Lung (tissue), 12 donors: ENCODE measurements around the gene LEPR. TPM values are rescaled to one million over a fixed set of nuclear protein-coding genes. Genes with fewer than 3 reads are reported as not detected.

Experiments
- ATAC-seq: fragments of 200-7000 bp; cut with Tn5 transposase; one replicate; pipeline ENCODE4 v1.9.1; 2020; ENCODE audit warnings: moderate number of reproducible peaks; ENCODE audit not compliant: insufficient read depth, low FRiP score
- DNase-seq, 3 donors: peaks; one replicate each; pipeline ENCODE4 v3.0.0-alpha.2; 2013 to 2017
- H3K27ac ChIP-seq, 2 donors: one replicate each; pipeline ENCODE4 v1.5.1; 2013; ENCODE audit warnings: mild to moderate bottlenecking in 2 of 2, moderate library complexity in 2 of 2, control low read depth in 1 of 2, inconsistent platforms in 1 of 2, low read depth in 1 of 2, low read length in 1 of 2
- H3K27me3 ChIP-seq, 3 donors: one replicate each; pipeline ENCODE4 v1.5.1; 2013; ENCODE audit warnings: low read length in 2 of 3; ENCODE audit not compliant: control insufficient read depth in 3 of 3, insufficient read depth in 3 of 3
- H3K36me3 ChIP-seq, 4 donors: one replicate each; pipeline ENCODE4 v1.5.1; 2013; ENCODE audit warnings: low read length in 4 of 4, mild to moderate bottlenecking in 1 of 4, moderate library complexity in 1 of 4; ENCODE audit not compliant: control insufficient read depth in 4 of 4, insufficient read depth in 4 of 4
- H3K4me1 ChIP-seq, 5 donors: one replicate each; pipeline ENCODE4 v1.5.1; 2013; ENCODE audit warnings: low read length in 5 of 5, mild to moderate bottlenecking in 2 of 5, moderate library complexity in 1 of 5; ENCODE audit not compliant: control insufficient read depth in 5 of 5, insufficient read depth in 5 of 5
- H3K4me3 ChIP-seq: one replicate; pipeline ENCODE4 v1.5.1; 2013; ENCODE audit warnings: mild to moderate bottlenecking, control low read depth, moderate library complexity
- H3K9ac ChIP-seq, 2 donors: one replicate each; pipeline ENCODE4 v1.5.1; 2013; ENCODE audit warnings: low read length in 2 of 2, control low read depth in 1 of 2; ENCODE audit not compliant: insufficient read depth in 1 of 2
- H3K9me3 ChIP-seq, 4 donors: one replicate each; pipeline ENCODE4 v1.5.1; 2013; ENCODE audit warnings: low read length in 3 of 4, mild to moderate bottlenecking in 1 of 4, moderate library complexity in 1 of 4; ENCODE audit not compliant: control insufficient read depth in 4 of 4, insufficient read depth in 3 of 4
- CTCF ChIP-seq: IDR thresholded peaks from 2 replicates; pipeline ENCODE4 v1.5.1; 2012; ENCODE audit warnings: mild to moderate bottlenecking; ENCODE audit errors: control extremely low read depth, extremely low read depth
- WGBS, 2 donors: extraction: QIAGEN DNeasy Blood & Tissue Kit; methylation state at CpG; one replicate each; pipeline ENCODE4 v1.1.7; 2013; 5-methylcytosine and 5-hydroxymethylcytosine counted together
- polyA plus RNA-seq, 2 donors: library from polyadenylated mRNA; stranded (reverse); fragments of 200-250 nt; gene quantifications; one replicate each; pipeline ENCODE4 v1.2.1, GENCODE V29; 2013
- total RNA-seq, 2 donors: library from RNA; depleted of rRNA in 1 of 2; stranded (reverse); fragments of >200 nt in 1 of 2; gene quantifications; one replicate each; pipeline ENCODE4 v1.2.1, GENCODE V29; 2014 to 2021
- donor health status: control.
- donor health status: control.
- donor health status: Bipolar disorder and iron deficiency.
- donor health status: healthy.
- donor health status: DM: yes; HTN: yes; CAD: no.

LEPR gene
- total and polyA plus RNA-seq, 4 donors: 7.2 to 67.1 (median 13.3) TPM

- no peak overlapping the region for H3K27ac ChIP-seq
- H3K9me3 ChIP-seq: no peaks in the 10 kb centered on the region
- peaks cover 0 to 4% (median 0%) of the 10 kb centered on the region in 4 donors for H3K36me3 ChIP-seq
- TF ChIP-seq CTCF: no peak
- no peak overlapping the region for H3K4me3 ChIP-seq
- DNase-seq: no peak
- 91 to 97% methylated on average over 3 of the region's 3 CpGs for WGBS, 2 donors
- H3K9ac ChIP-seq: no peak overlapping the region
- H3K4me1 ChIP-seq: no peaks in the 10 kb centered on the region
- H3K27me3 ChIP-seq: no peaks in the 10 kb centered on the region
- no peak for ATAC-seq
Observed at GRCh38 chr1:65412984-65413375, 7.5 kb upstream of the LEPR start.

DNA sequence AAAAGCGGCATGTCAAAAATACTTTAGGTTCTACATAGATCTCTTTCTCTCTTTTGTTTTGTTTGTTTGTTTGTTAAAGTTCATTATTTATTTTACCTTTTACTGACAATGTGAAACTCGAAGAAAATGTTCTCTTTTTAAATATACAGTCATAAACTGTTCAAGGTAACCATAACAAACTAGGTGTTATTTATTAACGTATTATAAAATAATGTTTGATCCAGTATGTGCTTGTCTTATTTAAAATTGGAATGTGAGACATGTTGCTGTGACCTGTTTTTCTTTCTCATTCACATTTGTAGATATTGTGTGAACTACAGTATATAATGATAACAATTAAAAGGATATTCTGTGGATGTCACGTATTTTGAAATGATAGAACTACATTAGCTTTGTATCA, 5.9 kb upstream of the LEPR start:
- 86 to 90% methylated on average over 4 of the region's 4 CpGs for WGBS, 2 donors
- ATAC-seq (no peak), DNase-seq (no peak)
- Histone ChIP-seq H3K27me3 (no peaks in the 10 kb centered on the region), H3K4me1 (peaks cover 0 to 4% (median 0%) of the 10 kb centered on the region in 5 donors), H3K4me3 (no peak overlapping the region), H3K36me3 (peaks cover 0 to 4% (median 0%) of the 10 kb centered on the region in 4 donors), H3K9ac (no peak overlapping the region), H3K9me3 (no peaks in the 10 kb centered on the region), H3K27ac (no peak overlapping the region)
- TF ChIP-seq CTCF: no peak

DNA sequence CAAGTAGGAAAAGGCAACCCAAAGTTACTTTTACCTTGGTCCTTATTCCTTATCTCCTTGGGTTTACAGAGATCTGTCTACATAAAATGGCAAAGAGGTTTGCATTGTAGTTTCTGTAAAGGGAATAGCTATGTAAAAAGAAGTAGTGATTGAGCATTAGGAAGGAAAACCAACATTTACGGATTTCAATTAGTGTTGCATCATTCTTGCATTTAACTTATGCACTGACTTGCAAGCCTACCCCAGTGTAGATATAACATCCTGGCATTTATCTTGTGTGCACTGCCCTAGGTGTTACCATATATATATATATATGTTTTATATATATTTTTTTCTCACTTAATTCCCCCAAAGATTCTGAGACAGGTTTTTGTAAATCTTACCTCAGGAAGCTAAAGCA, 3.7 kb upstream of the LEPR start:
- Histone ChIP-seq H3K9me3 (no peaks in the 10 kb centered on the region), H3K9ac (no peak overlapping the region), H3K4me3 (no peak overlapping the region), H3K27me3 (no peaks in the 10 kb centered on the region), H3K27ac (no peak overlapping the region), H3K4me1 (peaks cover 0 to 9% (median 0%) of the 10 kb centered on the region in 5 donors), H3K36me3 (peaks cover 0 to 4% (median 0%) of the 10 kb centered on the region in 4 donors)
- ATAC-seq: no peak
- TF ChIP-seq CTCF: no peak
- WGBS, 2 donors: 42 to 78% methylated on average over 1 of the region's 1 CpG
- DNase-seq: no peak

DNA sequence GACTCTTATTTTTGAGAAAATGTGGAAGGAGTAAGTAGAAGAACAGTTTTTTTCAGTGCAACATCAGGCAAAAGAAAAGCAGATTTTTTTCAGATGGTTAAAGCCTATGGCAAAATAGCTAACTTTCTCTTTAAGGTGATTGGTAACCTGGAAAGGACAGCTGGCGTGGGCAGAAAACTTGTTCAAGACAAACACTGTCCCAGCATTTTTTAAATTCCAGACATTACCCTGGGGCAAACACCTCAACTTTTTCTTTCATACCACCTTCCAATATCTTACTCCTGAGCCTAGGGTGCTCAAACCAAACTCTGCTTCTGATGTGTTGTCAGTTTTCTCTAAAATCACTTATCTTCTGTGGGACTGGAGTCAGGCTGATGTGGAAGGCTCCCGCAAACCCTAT, 2.7 kb upstream of the LEPR start:
- Histone ChIP-seq H3K27me3 (no peaks in the 10 kb centered on the region), H3K4me1 (peaks cover 7 to 19% (median 8%) of the 10 kb centered on the region in 5 donors), H3K9ac (no peak overlapping the region), H3K36me3 (peaks cover 0 to 4% (median 0%) of the 10 kb centered on the region in 4 donors), H3K27ac (no peak overlapping the region), H3K9me3 (no peaks in the 10 kb centered on the region), H3K4me3 (no peak overlapping the region)
- no peak for TF ChIP-seq CTCF
- no peak for DNase-seq
- WGBS, 2 donors: 78 to 87% methylated on average over 2 of the region's 2 CpGs
- ATAC-seq: no peak
